SH-SY5Y (cell line): Measurements from ENCODE around the gene DLL4.

Experiments used
- GATA2 ChIP-seq: IDR thresholded peaks from 2 replicates; pipeline ENCODE4 v1.6.1; 2011; ENCODE audit warnings: mild to moderate bottlenecking, low read depth, low read length
- GATA3 ChIP-seq: IDR thresholded peaks from 2 replicates; pipeline ENCODE4 v1.6.1; 2011; ENCODE audit warnings: low read depth, mild to moderate bottlenecking, low read length, moderate library complexity

GRCh38 chr15:40927495-40927872 lies 1.7 kb upstream of the DLL4 start:
- TF ChIP-seq GATA2 (no peak), GATA3 (no peak)
